HG02759 (cell line): ENCODE measurements around the gene AP3B1.

Source experiments
- ATAC-seq: cut with Tn5 transposase; IDR thresholded peaks from one replicate; pipeline ENCODE4 v1.9.1; 2021; ENCODE audit warnings: mild to moderate bottlenecking, moderate library complexity; ENCODE audit not compliant: unreplicated experiment

The AP3B1 gene, protein sequence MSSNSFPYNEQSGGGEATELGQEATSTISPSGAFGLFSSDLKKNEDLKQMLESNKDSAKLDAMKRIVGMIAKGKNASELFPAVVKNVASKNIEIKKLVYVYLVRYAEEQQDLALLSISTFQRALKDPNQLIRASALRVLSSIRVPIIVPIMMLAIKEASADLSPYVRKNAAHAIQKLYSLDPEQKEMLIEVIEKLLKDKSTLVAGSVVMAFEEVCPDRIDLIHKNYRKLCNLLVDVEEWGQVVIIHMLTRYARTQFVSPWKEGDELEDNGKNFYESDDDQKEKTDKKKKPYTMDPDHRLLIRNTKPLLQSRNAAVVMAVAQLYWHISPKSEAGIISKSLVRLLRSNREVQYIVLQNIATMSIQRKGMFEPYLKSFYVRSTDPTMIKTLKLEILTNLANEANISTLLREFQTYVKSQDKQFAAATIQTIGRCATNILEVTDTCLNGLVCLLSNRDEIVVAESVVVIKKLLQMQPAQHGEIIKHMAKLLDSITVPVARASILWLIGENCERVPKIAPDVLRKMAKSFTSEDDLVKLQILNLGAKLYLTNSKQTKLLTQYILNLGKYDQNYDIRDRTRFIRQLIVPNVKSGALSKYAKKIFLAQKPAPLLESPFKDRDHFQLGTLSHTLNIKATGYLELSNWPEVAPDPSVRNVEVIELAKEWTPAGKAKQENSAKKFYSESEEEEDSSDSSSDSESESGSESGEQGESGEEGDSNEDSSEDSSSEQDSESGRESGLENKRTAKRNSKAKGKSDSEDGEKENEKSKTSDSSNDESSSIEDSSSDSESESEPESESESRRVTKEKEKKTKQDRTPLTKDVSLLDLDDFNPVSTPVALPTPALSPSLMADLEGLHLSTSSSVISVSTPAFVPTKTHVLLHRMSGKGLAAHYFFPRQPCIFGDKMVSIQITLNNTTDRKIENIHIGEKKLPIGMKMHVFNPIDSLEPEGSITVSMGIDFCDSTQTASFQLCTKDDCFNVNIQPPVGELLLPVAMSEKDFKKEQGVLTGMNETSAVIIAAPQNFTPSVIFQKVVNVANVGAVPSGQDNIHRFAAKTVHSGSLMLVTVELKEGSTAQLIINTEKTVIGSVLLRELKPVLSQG

GRCh38 chr5:78294248-78295034 is at the start of gene AP3B1:
Gene AP3B1 (minus strand): TSS chr5:78294698. CDS start chr5:78294579, 119 bp downstream.
- ATAC-seq = peak; percentile 94

GRCh38 chr5:78341440-78341839 is 46.9 kb upstream of the AP3B1 start:
- no peak for ATAC-seq

DNA sequence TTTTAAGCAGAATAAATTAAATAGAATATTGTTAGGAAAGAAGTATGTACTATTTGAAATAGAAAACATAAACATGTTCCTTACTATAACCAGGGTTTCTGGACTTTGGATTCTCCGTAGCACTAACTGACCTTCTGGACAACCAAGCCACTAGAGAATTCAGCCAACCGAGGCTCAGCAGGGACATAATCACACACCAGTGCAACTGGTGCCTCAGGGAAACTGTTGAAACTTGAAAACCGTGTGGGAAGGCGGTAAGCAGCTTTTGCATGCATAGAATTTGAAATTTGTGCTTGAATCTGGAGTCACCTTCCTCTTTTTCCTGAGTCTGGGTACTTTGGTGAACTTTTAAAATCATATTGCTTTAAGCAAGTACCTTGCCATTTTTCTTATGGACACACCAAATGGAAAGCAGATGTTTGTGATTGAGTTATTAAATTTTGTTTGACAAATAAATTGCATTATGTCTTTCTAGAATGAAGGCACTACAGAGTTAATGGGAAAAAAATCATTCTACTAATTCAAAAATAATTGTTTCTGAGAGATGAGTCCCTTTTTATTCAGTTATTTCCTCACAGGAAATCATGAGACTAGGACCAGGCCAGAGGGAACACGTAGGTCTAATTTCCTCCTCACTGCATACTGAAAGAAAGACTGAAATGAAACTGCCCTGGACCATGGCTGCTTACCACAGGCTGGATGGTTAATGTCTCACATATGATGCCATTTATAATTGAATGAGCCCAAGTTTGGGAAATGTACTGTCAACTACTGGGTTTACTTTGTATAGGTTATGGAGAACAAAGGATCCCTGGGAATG is 45.3 kb upstream of the AP3B1 start:
- ATAC-seq = no peak

DNA sequence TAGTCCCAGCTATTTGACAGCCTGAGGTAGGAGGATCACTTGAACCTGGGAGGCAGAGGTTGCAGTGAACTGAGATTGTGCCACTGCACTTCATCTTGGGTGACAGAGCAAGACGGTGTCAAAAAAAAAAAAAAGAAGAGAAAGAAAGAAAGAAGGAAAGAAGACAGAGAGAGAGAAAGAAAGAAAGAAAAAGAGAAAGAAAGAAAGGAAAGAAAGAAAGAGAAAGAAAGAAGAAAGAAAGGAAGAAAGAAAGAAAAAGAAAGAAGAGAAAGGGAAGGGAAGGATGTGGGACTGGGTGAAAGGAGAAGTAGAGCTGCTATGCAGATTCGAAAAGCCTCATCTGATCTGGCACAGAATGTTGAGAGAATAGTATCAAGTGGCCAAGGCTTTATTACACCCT is 42.2 kb upstream of the AP3B1 start:
- no peak for ATAC-seq

- no peak for ATAC-seq
Observed at GRCh38 chr5:78335976-78336375, 41.5 kb upstream of the AP3B1 start.

- no peak for ATAC-seq
Observed at GRCh38 chr5:78334811-78335210, 40.3 kb upstream of the AP3B1 start.

- no peak for ATAC-seq
Observed at GRCh38 chr5:78331523-78332080, 37.1 kb upstream of the AP3B1 start.

- no peak for ATAC-seq
Observed at GRCh38 chr5:78328585-78329173, 34.2 kb upstream of the AP3B1 start.

DNA sequence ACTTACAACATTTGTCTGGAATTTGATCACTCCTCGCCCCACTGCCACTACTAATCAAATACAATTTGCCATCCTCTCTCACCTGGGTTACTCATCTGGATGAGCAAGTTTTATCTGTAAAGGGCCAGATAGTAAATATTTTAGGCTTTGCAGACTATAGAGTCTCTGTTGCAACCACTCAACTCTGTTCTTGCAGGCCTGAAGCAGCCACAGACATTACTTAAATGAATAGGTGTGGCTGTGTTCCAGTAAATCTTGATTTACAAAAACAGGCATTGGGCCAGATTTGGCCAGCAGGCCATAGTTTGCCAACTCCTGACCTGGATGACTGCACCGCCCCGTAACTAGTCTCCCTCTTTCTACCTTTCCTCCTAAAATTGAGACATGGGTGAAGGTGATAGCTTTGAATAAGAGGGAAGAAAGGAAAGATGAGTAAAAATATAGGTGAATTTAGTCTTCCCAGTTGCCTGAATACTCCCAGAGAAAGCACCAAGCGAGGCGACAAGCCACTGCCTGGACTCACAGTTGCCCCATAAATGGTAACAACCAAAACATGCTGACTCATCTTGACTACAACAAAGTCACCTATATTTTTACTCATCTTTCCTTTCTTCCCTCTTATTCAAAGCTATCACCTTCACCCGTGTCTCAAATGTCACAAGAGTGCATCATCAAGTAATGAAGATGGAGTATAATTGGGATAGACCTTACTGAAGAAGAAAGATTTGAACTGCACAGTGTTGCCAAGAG is 33.4 kb upstream of the AP3B1 start:
- no peak for ATAC-seq

- ATAC-seq = no peak
Observed at GRCh38 chr5:78326930-78327329, 32.4 kb upstream of the AP3B1 start.

- ATAC-seq = no peak
Observed at GRCh38 chr5:78323241-78323640, 28.7 kb upstream of the AP3B1 start.

GRCh38 chr5:78320401-78320800 is 25.9 kb upstream of the AP3B1 start:
- no peak for ATAC-seq

DNA sequence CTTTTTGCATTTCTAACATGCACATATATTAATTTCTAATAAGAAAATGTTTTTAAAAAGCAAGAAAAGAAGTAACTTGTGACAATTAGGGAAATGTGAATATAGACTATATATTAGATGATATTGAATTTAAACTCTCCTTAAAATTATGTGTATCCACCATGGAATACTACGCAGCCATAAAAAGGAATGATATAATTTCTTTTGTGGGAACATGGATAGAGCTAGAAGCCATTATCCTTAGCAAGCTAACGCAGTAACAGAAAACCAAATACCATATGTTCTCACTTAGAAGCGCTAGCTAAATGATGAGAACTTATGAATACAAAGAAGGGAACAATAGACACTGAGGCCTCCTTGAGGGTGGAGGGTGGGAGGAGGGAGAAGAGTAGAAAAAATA is 23.8 kb upstream of the AP3B1 start:
- no peak for ATAC-seq

- no peak for ATAC-seq
Observed at GRCh38 chr5:78317515-78317914, 23.0 kb upstream of the AP3B1 start.

DNA sequence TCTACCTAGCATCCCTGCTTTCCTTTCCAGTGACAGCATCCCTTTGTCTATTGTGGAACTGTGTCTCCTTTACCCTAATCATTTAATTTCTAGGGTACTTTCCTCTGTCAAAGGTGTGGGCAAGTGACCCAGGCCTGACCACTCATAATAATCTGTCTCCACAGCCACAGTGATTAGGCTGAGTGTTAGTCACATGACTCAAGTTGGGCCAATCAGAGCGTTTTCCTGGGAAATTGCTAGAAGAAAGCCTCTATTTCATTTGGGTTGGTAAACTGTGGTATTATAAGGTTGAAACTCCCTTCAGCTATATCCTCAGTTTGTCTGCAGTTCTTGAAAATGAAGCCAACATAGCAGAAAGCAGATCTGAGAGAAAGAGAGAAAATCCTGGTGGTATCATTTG is 14.2 kb upstream of the AP3B1 start:
- no peak for ATAC-seq

- ATAC-seq = no peak
Observed at GRCh38 chr5:78300464-78301045, 6.1 kb upstream of the AP3B1 start.

DNA sequence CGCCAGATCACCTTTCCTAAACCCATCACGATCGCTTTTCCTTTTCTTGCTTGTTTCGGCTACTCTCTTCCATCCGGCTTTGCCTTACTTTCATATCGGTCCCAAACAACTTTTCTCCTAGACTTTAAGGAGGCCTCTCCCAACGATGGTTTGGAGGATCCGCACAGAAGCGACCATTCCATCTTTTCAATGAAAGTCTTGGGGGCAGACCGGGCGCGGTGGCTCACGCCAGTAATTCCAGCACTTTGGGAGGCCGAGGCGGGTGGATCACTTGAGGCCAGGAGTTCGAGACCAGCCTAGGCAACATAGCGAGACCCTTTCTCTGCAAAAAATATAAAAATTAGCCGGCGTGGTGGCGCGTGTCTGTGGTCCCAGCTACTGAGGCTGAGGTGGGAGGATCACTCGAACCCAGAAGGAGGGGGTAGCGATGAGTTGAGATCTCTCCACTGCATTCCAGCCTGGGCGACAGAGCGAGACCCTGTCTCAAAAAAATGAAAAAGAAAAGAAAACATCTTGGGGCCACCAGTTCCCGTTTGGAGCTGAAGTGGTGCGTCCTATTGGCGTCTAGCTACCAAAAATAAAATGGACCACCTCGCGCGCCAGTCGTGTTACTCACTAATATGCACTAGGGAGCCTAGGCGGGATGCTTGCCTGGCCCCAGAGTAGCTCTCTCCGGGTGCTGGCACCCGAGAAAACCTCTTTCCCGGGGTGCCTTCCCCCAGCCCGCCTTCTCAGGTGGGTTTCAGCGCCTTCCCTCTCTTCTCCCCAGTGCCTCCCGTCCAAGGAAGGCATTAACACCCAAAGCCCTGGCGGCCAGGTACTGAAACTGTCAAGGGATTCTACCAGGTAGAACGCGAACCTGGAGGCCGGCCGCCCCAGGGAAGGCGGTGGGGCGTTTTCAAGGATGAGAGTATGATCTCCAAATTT is 800 bp upstream of the AP3B1 start:
- ATAC-seq = peak; percentile 5
